ENCODE measurements around the gene CARF.

The CARF gene

GRCh38 chr2:203021991-203022390, 109.9 kb downstream of the CARF start:
- no peak for DNase-seq

- DNase-seq = no peak
These were observed 110.7 kb downstream of the CARF start for GRCh38 chr2:203022751-203023150.

GRCh38 chr2:203025592-203025991, 113.5 kb downstream of the CARF start:
- no peak for DNase-seq

GRCh38 chr2:203030545-203030944, 118.5 kb downstream of the CARF start:
- no peak for DNase-seq

GRCh38 chr2:203030991-203031390, 118.9 kb downstream of the CARF start:
- no peak for DNase-seq

GRCh38 chr2:203033395-203033794, 121.3 kb downstream of the CARF start:
- no peak for DNase-seq

GRCh38 chr2:203035879-203036470, 123.9 kb downstream of the CARF start:
- DNase-seq = no peak
